HCT116 (cell line): ENCODE data around the gene PPIL6. TPM values are rescaled to one million over a fixed set of nuclear protein-coding genes. Genes with fewer than 3 reads are reported as not detected.

Experiments
- ATAC-seq: fragments of 200-7000 bp; cut with Tn5 transposase; 2 replicates; pipeline ENCODE4 v1.9.1; 2020; ENCODE audit warnings: mild to moderate bottlenecking, moderate library complexity
- BruUV-seq: library from RNA; stranded (reverse); fragments of 400-500 nt; replicated peaks from 2 replicates; lab custom pipeline; 2021; lab: Mats Ljungman, UMichigan
- CTCF ChIA-PET: fragments of 300-600 bp; sonication (Branson Sonifier 250); formaldehyde crosslinking; loops from one replicate; lab custom pipeline; 2021; ENCODE audit warnings: antibody characterized with exemption; lab: Charles Lee
- POLR2A ChIA-PET: fragments of 300-600, 350-600 bp; sonication (Branson Sonifier 250); formaldehyde crosslinking; loops from one replicate; lab custom pipeline; 2021; ENCODE audit warnings: antibody characterized with exemption; lab: Charles Lee
- RAD21 ChIA-PET, 2 experiments: fragments of 300-600 bp; sonication (Branson Sonifier 250); formaldehyde crosslinking; loops; one replicate each; lab custom pipeline; 2023; ENCODE audit warnings: low total read pairs in 2 of 2; ENCODE audit not compliant: uncharacterized antibody in 2 of 2, unreplicated experiment in 2 of 2, low non-redundant PET in 1 of 2; lab: Charles Lee
- DNase-seq: peaks from one replicate; pipeline ENCODE4 v3.0.0-alpha.2; 2010; ENCODE audit warnings: low read depth, low spot score
- H2AFZ ChIP-seq: fragments of 200-600 bp; shearing (Covaris generic), sonication (generic); 2 replicates; pipeline ENCODE4 v1.6.1; 2017; ENCODE audit warnings: low read depth, mixed run types, mixed read lengths, antibody characterized with exemption, low read length; ENCODE audit not compliant: poor library complexity, severe bottlenecking
- H3K27ac ChIP-seq: 2 replicates; pipeline ENCODE4 v1.5.1; 2012; ENCODE audit warnings: low read depth, low read length
- H3K27me3 ChIP-seq: fragments of 200-600 bp; sonication (generic); 2 replicates; pipeline ENCODE4 v1.6.1; 2016; ENCODE audit warnings: mixed run types, low read length, mixed read lengths; ENCODE audit not compliant: insufficient read depth
- H3K36me3 ChIP-seq, 2 experiments: fragments of 200-500 bp in 1 of 2; fragments of 200-600 bp in 1 of 2; sonication (Bioruptor generic) in 1 of 2; sonication (generic) in 1 of 2; 2 replicates each; pipeline versions ENCODE4 v1.5.1 to v1.6.1; 2014 to 2016; ENCODE audit warnings: low read length in 2 of 2, inconsistent platforms in 1 of 2, mixed read lengths in 1 of 2, mixed run types in 1 of 2; ENCODE audit not compliant: insufficient read depth in 2 of 2, control insufficient read depth in 1 of 2
- H3K4me1 ChIP-seq, 2 experiments: fragments of 200-600 bp in 1 of 2; sonication (generic) in 1 of 2; 2 replicates each; pipeline versions ENCODE4 v1.5.1 to v1.6.1; 2012 to 2017; ENCODE audit warnings: low read length in 2 of 2, inconsistent platforms in 1 of 2, mild to moderate bottlenecking in 1 of 2, mixed read lengths in 1 of 2, mixed run types in 1 of 2, moderate library complexity in 1 of 2; ENCODE audit not compliant: insufficient read depth in 2 of 2, control insufficient read depth in 1 of 2
- H3K4me2 ChIP-seq: fragments of 200-600 bp; sonication (generic); 2 replicates; pipeline ENCODE4 v1.6.1; 2017; ENCODE audit warnings: mixed run types, low read length, mixed read lengths
- H3K4me3 ChIP-seq, 2 experiments: fragments of 200-600 bp in 1 of 2; sonication (generic) in 1 of 2; replicated peaks in 1 of 2; 2 replicates each; pipeline ENCODE4 v1.5.1; 2011 to 2016; ENCODE audit warnings: low read length in 2 of 2, control low read depth in 1 of 2, low read depth in 1 of 2, mild to moderate bottlenecking in 1 of 2, mixed read lengths in 1 of 2, mixed run types in 1 of 2
- H3K79me2 ChIP-seq: fragments of 200-600 bp; sonication (generic); 2 replicates; pipeline ENCODE4 v1.6.1; 2017; ENCODE audit warnings: mild to moderate bottlenecking, mixed run types, low read length, moderate library complexity, mixed read lengths; ENCODE audit not compliant: insufficient read depth
- H3K9ac ChIP-seq: fragments of 200-600 bp; sonication (generic); 2 replicates; pipeline ENCODE4 v1.6.1; 2016; ENCODE audit warnings: low read length, mixed read lengths
- H3K9me2 ChIP-seq: fragments of 200-600 bp; sonication (generic), shearing (Covaris generic); 2 replicates; pipeline ENCODE4 v1.6.1; 2017; ENCODE audit warnings: mixed run types, mild to moderate bottlenecking, moderate library complexity; ENCODE audit not compliant: insufficient read depth
- H3K9me3 ChIP-seq, 2 experiments: fragments of 200-500 bp in 1 of 2; fragments of 200-600 bp in 1 of 2; sonication (Bioruptor generic) in 1 of 2; sonication (generic) in 1 of 2; 2 replicates each; pipeline ENCODE4 v1.6.1; 2014 to 2017; ENCODE audit warnings: low read length in 2 of 2, mixed read lengths in 2 of 2, inconsistent platforms in 1 of 2, low read depth in 1 of 2, mild to moderate bottlenecking in 1 of 2, mixed run types in 1 of 2, moderate library complexity in 1 of 2; ENCODE audit not compliant: control insufficient read depth in 1 of 2, insufficient read depth in 1 of 2
- H4K20me1 ChIP-seq: fragments of 200-600 bp; sonication (generic), shearing (Covaris generic); 2 replicates; pipeline ENCODE4 v1.6.1; 2017; ENCODE audit warnings: mixed run types, mild to moderate bottlenecking, moderate library complexity; ENCODE audit not compliant: insufficient read depth
- CTCF ChIP-seq, 3 experiments: fragments of 200-600 bp in 1 of 3; sonication (generic) in 1 of 3; IDR thresholded peaks in 2 of 3; conservative IDR thresholded peaks in 1 of 3; 2 replicates each; pipeline ENCODE4 v1.5.1; 2012 to 2017; ENCODE audit warnings: low read depth in 2 of 3, low read length in 2 of 3, antibody characterized with exemption in 1 of 3, borderline replicate concordance in 1 of 3, control low read depth in 1 of 3, mild to moderate bottlenecking in 1 of 3, mixed read lengths in 1 of 3, mixed run types in 1 of 3, moderate library complexity in 1 of 3; ENCODE audit not compliant: insufficient read depth in 1 of 3
- EGR1 ChIP-seq: IDR thresholded peaks from 2 replicates; pipeline ENCODE4 v1.6.1; 2012; ENCODE audit warnings: low read depth
- MAX ChIP-seq: IDR thresholded peaks from 2 replicates; pipeline ENCODE4 v1.6.1; 2012
- POLR2A ChIP-seq: IDR thresholded peaks from 2 replicates; pipeline ENCODE4 v1.7.0; 2011; ENCODE audit warnings: borderline replicate concordance; ENCODE audit not compliant: insufficient read depth, insufficient read length; ENCODE audit errors: extremely low read depth
- POLR2AphosphoS5 ChIP-seq: IDR thresholded peaks from 2 replicates; pipeline ENCODE4 v1.6.1; 2011; ENCODE audit warnings: mild to moderate bottlenecking, low read depth, low read length, moderate library complexity
- REST ChIP-seq: IDR thresholded peaks from 2 replicates; pipeline ENCODE4 v1.6.1; 2012; ENCODE audit warnings: low read depth
- SIN3A ChIP-seq: IDR thresholded peaks from 2 replicates; pipeline ENCODE4 v1.6.1; 2012; ENCODE audit warnings: low read depth
- SP1 ChIP-seq: IDR thresholded peaks from 2 replicates; pipeline ENCODE4 v1.6.1; 2012; ENCODE audit warnings: low read depth
- TCF7L2 ChIP-seq: IDR thresholded peaks from 2 replicates; pipeline ENCODE4 v1.7.0; 2011; ENCODE audit warnings: borderline replicate concordance, inconsistent platforms; ENCODE audit not compliant: insufficient read depth, insufficient read length; ENCODE audit errors: extremely low read depth
- YY1 ChIP-seq: IDR thresholded peaks from 2 replicates; pipeline ENCODE4 v1.6.1; 2011; ENCODE audit warnings: low read length, low read depth, moderate library complexity, mild to moderate bottlenecking; ENCODE audit not compliant: insufficient replicate concordance; ENCODE audit errors: extremely low read depth
- ZBTB33 ChIP-seq: IDR thresholded peaks from 2 replicates; pipeline ENCODE4 v1.6.1; 2011; ENCODE audit warnings: mild to moderate bottlenecking, low read length, moderate library complexity; ENCODE audit not compliant: insufficient replicate concordance; ENCODE audit errors: extremely low read depth
- ZFX ChIP-seq: fragments of 450-650 bp; IDR thresholded peaks from 2 replicates; pipeline ENCODE4 v1.6.1; 2017
- intact Hi-C: fragments of 100-400 bp; cut with micrococcal nuclease; formaldehyde crosslinking; loops from 2 replicates; pipeline ENCODE4 v1.10.0; 2022
- total RNA-seq: library from RNA; stranded (reverse); gene quantifications from one replicate; pipeline ENCODE4 v1.2.1, GENCODE V29; 2021; ENCODE audit not compliant: unreplicated experiment

PPIL6 gene
- total RNA-seq, 1 experiment from 2014 or later = 3.3 TPM

- peak within 1 kb of the TSS; percentile 77 for H3K27ac ChIP-seq
- peak within 1 kb of the TSS; percentile 32 for H2AFZ ChIP-seq
- POLR2A ChIA-PET = interaction anchor here (0.6 to 1.4 kb wide), 4 partner anchors 13 to 1626 kb away, joined by 3 to 5 read pairs (median 4); partner anchors contain the start of genes PPIL6 and SMPD2
Measured at GRCh38 chr6:109455437-109456110, 15.1 kb upstream of the PPIL6 start, which contains the start of gene MICAL1. Gene MICAL1 (minus strand): TSS chr6:109455772. CDS start chr6:109454196, 1,576 bp downstream.

More at GRCh38 chr6:109455437-109456110, 15.1 kb upstream of the PPIL6 start, which contains the start of gene MICAL1:
- peak; percentile 91 for ATAC-seq
- peak within 1 kb of the TSS; percentile 82 to 85 for H3K4me3 ChIP-seq
- H3K9ac ChIP-seq = peak within 1 kb of the TSS; percentile 61
- H3K9me3 ChIP-seq = no peaks in the 10 kb centered on the region
- BruUV-seq = no TSS peak
- H3K4me1 ChIP-seq = peaks cover 4 to 43% of the 10 kb centered on the region in 2 experiments; a peak in 3 of 4 replicates
- TF ChIP-seq EGR1 (no peak), YY1 (no peak), MAX (peak; percentile 18; the same call in 1 of the 2 replicates), SIN3A (no peak), REST (no peak), SP1 (no peak), ZFX (0 out of 2 replicates have a peak, but pooled peaks have one; percentile 33), POLR2A (no peak), TCF7L2 (no peak), ZBTB33 (no peak), CTCF (IDR thresholded peaks at IDR 0.05 in 2 of 3, conservative IDR thresholded peaks at IDR 0.05 in 1 of 3; ENCODE audit: borderline replicate concordance in 1 of 3, insufficient read depth in 1 of 3, low read depth in 2 of 3, low read length in 2 of 3) (peak in 1 of 3 experiments; percentile 46; a peak in 2 of 6 replicates), POLR2AphosphoS5 (peak; percentile 70)
- TF ChIP-seq, all 23 proteins: peak for 4
- H3K79me2 ChIP-seq = no peaks in the 10 kb centered on the region
- peak within 1 kb of the TSS; percentile 93 for H3K4me2 ChIP-seq
- peaks cover 0 to 5% of the 10 kb centered on the region in 2 experiments; a peak in 1 of 4 replicates for H3K36me3 ChIP-seq
- DNase-seq = no peak
- no peaks in the 10 kb centered on the region for H3K9me2 ChIP-seq
- no peaks in the 10 kb centered on the region for H3K27me3 ChIP-seq
- RAD21 ChIA-PET = no interaction called here
- intact Hi-C loops = no loop called here
- CTCF ChIA-PET = interaction anchor here (1.2 kb wide), 1 partner anchor 15 kb away, joined by 3 read pairs; the partner anchor contains the start of genes PPIL6 and SMPD2
- H4K20me1 ChIP-seq = no peaks in the 10 kb centered on the region
